K562 (cell line): ENCODE data around the gene GRAMD2A. TPM values are rescaled to one million over a fixed set of nuclear protein-coding genes. Genes with fewer than 3 reads are reported as not detected.
A peak's percentile ranks its signal among the peaks of the same experiment; 100 is the strongest.

Experiments
- ARID1B ChIP-seq: fragments of 450-650 bp; IDR thresholded peaks from 2 replicates; pipeline ENCODE4 v1.6.1; 2016; ENCODE audit warnings: antibody characterized with exemption, mild to moderate bottlenecking, inconsistent platforms
- BHLHE40 ChIP-seq: IDR thresholded peaks from 2 replicates; pipeline ENCODE4 v1.6.1; 2011; ENCODE audit warnings: low read length, improper control_type of control experiment
- BMI1 ChIP-seq: fragments of 150-350 bp; IDR thresholded peaks from 2 replicates; pipeline ENCODE4 v1.6.1; 2014; ENCODE audit warnings: low read length
- CTBP1 ChIP-seq: fragments of 450-650 bp; IDR thresholded peaks from 2 replicates; pipeline ENCODE4 v1.6.1; 2016; ENCODE audit warnings: borderline replicate concordance
- FOXM1 ChIP-seq, 2 experiments: fragments of 450-650 bp in 1 of 2; sonication (generic) in 1 of 2; formaldehyde crosslinking in 1 of 2; IDR thresholded peaks; 2 replicates each; pipeline versions ENCODE4 v1.6.1 to v1.9.0; 2017 to 2022; ENCODE audit warnings: low read depth in 2 of 2, mild to moderate bottlenecking in 2 of 2, missing genetic modification reagents in 1 of 2, moderate library complexity in 1 of 2
- HES1 ChIP-seq: fragments of 450-650 bp; IDR thresholded peaks from 2 replicates; pipeline ENCODE4 v1.6.1; 2016; ENCODE audit warnings: low read depth, mild to moderate bottlenecking, moderate library complexity
- KHSRP ChIP-seq: fragments of 450-650 bp; IDR thresholded peaks from 2 replicates; pipeline ENCODE4 v1.6.1; 2017
- MAZ ChIP-seq, 2 experiments: fragments of 450-650 bp in 1 of 2; sonication (generic) in 1 of 2; formaldehyde crosslinking; IDR thresholded peaks in 1 of 2; conservative IDR thresholded peaks in 1 of 2; 2 replicates each; pipeline versions ENCODE4 v1.4.0 to v1.5.0; 2020; ENCODE audit warnings: mild to moderate bottlenecking in 1 of 2, missing genetic modification reagents in 1 of 2
- NKRF ChIP-seq: fragments of 450-650 bp; IDR thresholded peaks from 2 replicates; pipeline ENCODE4 v1.6.1; 2016; ENCODE audit warnings: borderline replicate concordance
- NRF1 ChIP-seq, 2 experiments: fragments of 450-650 bp; IDR thresholded peaks in 1 of 2; conservative IDR thresholded peaks in 1 of 2; 2 replicates each; pipeline ENCODE4 v1.6.1; 2014; ENCODE audit warnings: mild to moderate bottlenecking in 2 of 2
- PHF20 ChIP-seq: fragments of 450-650 bp; IDR thresholded peaks from 2 replicates; pipeline ENCODE4 v1.6.1; 2018; ENCODE audit not compliant: partially characterized antibody
- SIN3B ChIP-seq: fragments of 450-650 bp; IDR thresholded peaks from 2 replicates; pipeline ENCODE4 v1.6.1; 2017; ENCODE audit warnings: low read depth, mild to moderate bottlenecking, moderate library complexity
- TCFL5 ChIP-seq: fragments of 250-450 bp; sonication (Bioruptor Pico); conservative IDR thresholded peaks from 2 replicates; pipeline ENCODE4 v1.6.1; 2021; ENCODE audit warnings: mild to moderate bottlenecking, moderate library complexity, matching md5 sums
- TFAM ChIP-seq: fragments of 250-450 bp; sonication (Bioruptor Pico); conservative IDR thresholded peaks from 2 replicates; pipeline ENCODE4 v1.5.0; 2021; ENCODE audit warnings: mild to moderate bottlenecking, moderate library complexity
- TFAP4 ChIP-seq: sonication (generic); formaldehyde crosslinking; IDR thresholded peaks from 2 replicates; pipeline ENCODE4 v1.8.0; 2022; ENCODE audit warnings: missing genetic modification reagents, mild to moderate bottlenecking, moderate library complexity, borderline replicate concordance
- XRCC4 ChIP-seq: IDR thresholded peaks from one replicate; pipeline ENCODE4 v1.6.1; 2011; ENCODE audit not compliant: insufficient read depth, insufficient read length; ENCODE audit errors: extremely low read depth
- ZBTB26 ChIP-seq: fragments of 450-650 bp; formaldehyde crosslinking; IDR thresholded peaks from 2 replicates; pipeline ENCODE4 v1.4.0; 2022; ENCODE audit warnings: missing genetic modification characterization
- ZBTB5 ChIP-seq: fragments of 450-650 bp; IDR thresholded peaks from 2 replicates; pipeline ENCODE4 v1.6.1; 2017; ENCODE audit warnings: antibody characterized with exemption
- ZKSCAN8 ChIP-seq: fragments of 200-800 bp; sonication (Bioruptor generic); IDR thresholded peaks from 2 replicates; pipeline ENCODE4 v1.6.1; 2016; ENCODE audit warnings: missing genetic modification characterization, missing compliant biosample characterization
- ZNF253 ChIP-seq: fragments of 250-450 bp; sonication (Bioruptor Pico); conservative IDR thresholded peaks from 2 replicates; pipeline ENCODE4 v1.6.1; 2021; ENCODE audit warnings: mild to moderate bottlenecking
- polyA plus RNA-seq, 8 experiments: library from polyadenylated mRNA; depleted of rRNA in 4 of 8; stranded (reverse) in 5 of 8; unstranded in 3 of 8; fragments of >200 nt; fragmentation: Nextera tagmentation in 2 of 8; fragmentation: Illumina TruSeq in 1 of 8; extraction: Ambion mirVana in 2 of 8; extraction: Trizol in 1 of 8; gene quantifications; 2 replicates each; pipeline versions ENCODE4 v1.2.1 to v1.2.3, GENCODE V29; 2011 to 2014; ENCODE audit warnings: inconsistent platforms in 1 of 8, missing spikeins in 1 of 8
- total RNA-seq, 7 experiments: library from RNA; depleted of rRNA in 6 of 7; stranded (reverse); fragments of >200 nt in 6 of 7; fragmentation: Illumina TruSeq in 2 of 7; extraction: Trizol in 2 of 7; gene quantifications; 2 replicates each; pipeline versions ENCODE4 v1.2.1 to v1.2.3, GENCODE V29; 2011 to 2021; ENCODE audit warnings: low replicate concordance in 1 of 7

Gene GRAMD2A
- total and polyA plus RNA-seq, 9 of the 15 experiments (the other 6 are each of a cell fraction or from before 2014, with no cell fraction given) = 0.08 to 0.22 TPM; not detected in 7

GRCh38 chr15:72237029-72237852 lies 39.7 kb upstream of the GRAMD2A start (continued):
- no peak for TF ChIP-seq ZBTB5
- TF ChIP-seq BHLHE40 = peak; percentile 59; the same call in 1 of the 2 replicates
- TF ChIP-seq FOXM1 (IDR thresholded peaks at IDR 0.05; ENCODE audit: low read depth) = no peak
- no peak for TF ChIP-seq FOXM1 (CRISPR knock-in tag; IDR thresholded peaks at IDR 0.05; ENCODE audit: low read depth)
- peak; percentile 48 to 50; a peak in 2 of 4 replicates for TF ChIP-seq MAZ (CRISPR knock-in tag; conservative IDR thresholded peaks at IDR 0.05 in 1 of 2, IDR thresholded peaks at IDR 0.05 in 1 of 2)
- TF ChIP-seq ZNF253 (CRISPR knock-in tag) = no peak
- no peak for TF ChIP-seq SIN3B
- TF ChIP-seq CTBP1 = peak; percentile 96
- TF ChIP-seq NRF1 (conservative IDR thresholded peaks at IDR 0.05 in 1 of 2, IDR thresholded peaks at IDR 0.05 in 1 of 2) = peak in 1 of 2 experiments; percentile 37; a peak in 1 of 4 replicates
- no peak for TF ChIP-seq ZBTB26 (CRISPR knock-in tag)
- TF ChIP-seq NKRF = no peak
- TF ChIP-seq TFAM (CRISPR knock-in tag) = no peak
- TF ChIP-seq ARID1B = peak; percentile 81
- TF ChIP-seq TFAP4 (CRISPR knock-in tag) = peak; percentile 49
- no peak for TF ChIP-seq BMI1
- peak; percentile 47 for TF ChIP-seq HES1
- no peak; the same call in 1 of the 2 replicates for TF ChIP-seq KHSRP
- TF ChIP-seq XRCC4 = no peak
- TF ChIP-seq TCFL5 = no peak
- no peak for TF ChIP-seq PHF20
- no peak for TF ChIP-seq ZKSCAN8 (CRISPR knock-in tag)
